HG02938 (cell line): Measurements from ENCODE around the gene NCOR2.

Experiments used
- ATAC-seq: cut with Tn5 transposase; IDR thresholded peaks from one replicate; pipeline ENCODE4 v1.9.1; 2021; ENCODE audit warnings: mild to moderate bottlenecking, moderate library complexity; ENCODE audit not compliant: unreplicated experiment

The NCOR2 gene

GRCh38 chr12:124577986-124578385 lies 10.6 kb upstream of the NCOR2 start:
- ATAC-seq, result no peak

GRCh38 chr12:124577374-124577773 lies 10.0 kb upstream of the NCOR2 start:
- ATAC-seq, result no peak

- no peak for ATAC-seq
Observed at GRCh38 chr12:124576061-124576650, 8.7 kb upstream of the NCOR2 start.

- ATAC-seq, result no peak
Observed at GRCh38 chr12:124573839-124574786, 6.7 kb upstream of the NCOR2 start.

GRCh38 chr12:124571556-124571955 lies 4.1 kb upstream of the NCOR2 start:
- no peak for ATAC-seq

GRCh38 chr12:124570810-124571209 lies 3.4 kb upstream of the NCOR2 start:
- no peak for ATAC-seq

GRCh38 chr12:124569375-124570148 lies 2.1 kb upstream of the NCOR2 start:
- ATAC-seq, result no peak

GRCh38 chr12:124568431-124569374 lies 1.3 kb upstream of the NCOR2 start:
- ATAC-seq, result no peak

- ATAC-seq, result peak; percentile 40
Observed at GRCh38 chr12:124567673-124568373, 411 bp upstream of the NCOR2 start.

GRCh38 chr12:124566161-124566996 lies 1.0 kb downstream of the NCOR2 start:
- ATAC-seq, result peak; percentile 35

GRCh38 chr12:124565656-124566160 lies 1.7 kb downstream of the NCOR2 start:
- ATAC-seq, result no peak

- ATAC-seq, result no peak
Observed at GRCh38 chr12:124564971-124565491, 2.4 kb downstream of the NCOR2 start.

GRCh38 chr12:124564232-124564958 lies 3.0 kb downstream of the NCOR2 start:
- ATAC-seq, result no peak

- ATAC-seq, result no peak
Observed at GRCh38 chr12:124563809-124564208, 3.6 kb downstream of the NCOR2 start.

- ATAC-seq, result no peak
Observed at GRCh38 chr12:124563401-124563800, 4.0 kb downstream of the NCOR2 start.

GRCh38 chr12:124562796-124563181 lies 4.6 kb downstream of the NCOR2 start:
- no peak for ATAC-seq

- ATAC-seq, result no peak
Observed at GRCh38 chr12:124562018-124562795, 5.2 kb downstream of the NCOR2 start.
